AG09319 (cell line): ENCODE results near the gene NR1H3.

Experiments used
- DNase-seq: peaks from one replicate; pipeline ENCODE4 v3.0.0-alpha.2; 2010; ENCODE audit warnings: low read depth; ENCODE audit errors: extremely low read depth
- CTCF ChIP-seq: IDR thresholded peaks from 2 replicates; pipeline ENCODE4 v1.5.1; 2011; ENCODE audit warnings: low read depth, mild to moderate bottlenecking, inconsistent platforms, low read length, moderate library complexity

The NR1H3 gene

GRCh38 chr11:47235163-47235562 is 22.6 kb upstream of the NR1H3 start:
- no peak for TF ChIP-seq CTCF
- DNase-seq: no peak

GRCh38 chr11:47236482-47236881 is 21.3 kb upstream of the NR1H3 start:
- no peak for DNase-seq

GRCh38 chr11:47239852-47240251 is 17.9 kb upstream of the NR1H3 start:
- no peak for DNase-seq
- no peak for TF ChIP-seq CTCF

More at GRCh38 chr11:47236482-47236881, 21.3 kb upstream of the NR1H3 start:
- no peak for TF ChIP-seq CTCF

- TF ChIP-seq CTCF: no peak
- DNase-seq: no peak
Measured at GRCh38 chr11:47241841-47242301, 15.9 kb upstream of the NR1H3 start.

DNA sequence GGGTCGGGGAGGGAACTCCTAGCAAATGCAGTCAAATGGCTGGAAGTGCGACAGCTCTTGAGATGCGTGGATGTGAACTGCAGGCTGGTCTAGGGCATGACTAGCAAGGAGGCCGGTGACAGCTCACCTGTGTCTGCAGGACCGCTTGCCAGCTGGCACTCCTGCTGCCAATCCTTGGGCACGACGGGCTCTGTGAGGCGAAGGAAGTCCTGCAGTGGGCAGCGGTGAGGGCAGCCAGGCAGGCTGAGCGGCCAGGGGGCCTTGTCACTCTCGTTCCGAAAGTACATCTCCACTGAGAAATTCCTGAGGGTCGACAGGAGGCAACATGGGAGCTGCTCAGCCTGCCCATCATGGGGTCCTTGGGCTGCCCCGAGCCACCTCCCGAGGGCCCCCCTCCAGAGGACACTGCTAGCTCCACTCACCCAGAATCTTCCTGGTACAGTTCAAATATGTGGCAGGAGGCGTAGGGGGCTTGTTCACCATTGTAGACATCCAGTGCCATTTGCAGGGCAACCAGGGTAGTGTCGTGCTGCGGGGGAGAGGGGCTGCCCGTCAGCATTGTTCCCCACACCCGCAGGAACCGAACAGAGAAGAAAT is 15.1 kb upstream of the NR1H3 start:
- TF ChIP-seq CTCF: no peak
- DNase-seq: no peak

- DNase-seq: no peak
- TF ChIP-seq CTCF: no peak
Measured at GRCh38 chr11:47243454-47243853, 14.3 kb upstream of the NR1H3 start.

DNA sequence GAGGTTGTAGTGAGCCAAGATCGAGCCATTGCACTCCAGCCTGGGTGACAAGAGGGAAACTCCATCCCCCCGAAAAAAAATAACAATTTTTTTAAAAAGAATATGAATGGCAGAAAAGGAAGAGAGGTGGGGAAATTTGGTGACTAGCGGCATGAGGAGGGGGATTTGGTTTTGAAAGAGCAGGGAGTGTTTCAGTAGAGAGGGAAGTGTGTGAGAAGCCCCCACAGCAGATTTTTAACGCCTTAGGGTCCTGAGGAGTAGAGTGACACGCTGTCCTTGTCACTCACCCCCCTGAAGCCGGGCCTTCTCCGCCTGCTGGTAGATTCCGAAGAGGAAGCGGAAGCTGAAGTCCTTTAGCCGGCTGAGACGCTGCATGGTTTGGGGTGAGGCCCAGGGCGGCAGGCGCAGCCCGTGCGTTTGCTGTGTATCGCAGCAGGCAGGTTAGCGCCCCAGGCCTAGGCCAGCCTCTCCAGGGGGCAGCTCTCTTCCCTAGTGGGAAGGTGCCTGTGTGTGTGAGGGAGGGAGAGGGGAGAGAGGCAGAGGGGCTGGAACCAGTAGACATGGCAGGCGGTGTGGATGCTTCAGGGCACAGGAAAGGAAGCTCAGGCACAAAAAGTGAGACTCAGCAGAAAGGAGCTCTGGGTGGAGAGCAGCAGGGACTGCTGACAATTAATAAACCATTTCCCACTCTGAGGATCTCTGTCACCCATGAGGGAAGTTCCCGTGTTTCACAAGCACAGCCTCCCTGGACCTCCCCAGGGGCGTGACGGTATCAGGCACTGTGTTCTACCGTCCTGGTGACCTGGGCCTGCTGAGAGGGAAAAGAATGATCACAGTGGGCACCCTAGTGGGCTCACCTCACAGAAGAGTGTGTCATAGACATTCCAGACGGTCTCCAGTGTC is 13.1 kb upstream of the NR1H3 start:
- no peak for TF ChIP-seq CTCF
- no peak for DNase-seq
